ENCODE results near the gene TRAPPC13.
"Not testable (repeated sequence)": the region's sequence is repeated elsewhere in the genome, so short reads cannot be mapped to it uniquely, and the experiment has no call there.

The TRAPPC13 gene

DNA sequence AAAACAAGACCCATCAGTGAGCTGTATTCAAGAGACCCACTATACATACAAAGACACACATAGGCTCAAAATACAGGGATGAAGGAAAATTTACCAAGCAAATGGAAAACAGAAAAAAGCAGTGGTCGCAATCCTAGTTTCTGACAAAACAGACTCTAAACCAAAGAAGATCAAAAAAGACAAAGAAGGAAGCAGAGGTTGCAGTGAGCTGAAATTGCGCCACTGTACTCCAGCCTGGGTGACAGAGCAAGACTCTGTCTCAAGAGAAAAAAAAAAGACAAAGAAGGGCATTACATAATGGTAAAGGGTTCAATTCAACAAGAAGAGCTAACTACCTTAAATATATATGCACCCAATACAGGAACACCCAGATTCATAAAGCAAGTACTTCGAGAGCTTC is 51.2 kb downstream of the TRAPPC13 start:
- not testable (repeated sequence) for DNase-seq (ENCODE audit: low read depth in 2 of 3, low spot score in 2 of 3)

DNA sequence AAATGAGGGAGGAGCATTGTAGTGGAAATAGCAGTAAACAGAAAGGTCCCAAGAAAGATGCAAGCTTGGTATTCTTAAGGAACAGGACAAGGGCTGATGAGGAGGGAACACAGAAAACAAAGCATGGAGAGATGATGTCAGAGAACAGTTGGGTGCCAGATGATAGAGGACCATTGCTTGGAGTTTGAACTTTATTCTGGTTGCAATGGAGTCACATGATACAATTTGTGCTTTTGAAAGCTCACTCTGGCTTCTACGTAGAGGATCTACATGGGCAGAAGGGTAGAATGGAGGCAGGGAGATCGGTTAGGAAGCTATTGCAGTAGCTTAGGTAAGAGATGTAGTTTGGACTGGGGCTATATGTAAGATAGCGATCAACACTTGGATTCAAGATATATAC is 57.3 kb downstream of the TRAPPC13 start:
- no peak for DNase-seq (ENCODE audit: low read depth in 2 of 3, low spot score in 2 of 3)

DNA sequence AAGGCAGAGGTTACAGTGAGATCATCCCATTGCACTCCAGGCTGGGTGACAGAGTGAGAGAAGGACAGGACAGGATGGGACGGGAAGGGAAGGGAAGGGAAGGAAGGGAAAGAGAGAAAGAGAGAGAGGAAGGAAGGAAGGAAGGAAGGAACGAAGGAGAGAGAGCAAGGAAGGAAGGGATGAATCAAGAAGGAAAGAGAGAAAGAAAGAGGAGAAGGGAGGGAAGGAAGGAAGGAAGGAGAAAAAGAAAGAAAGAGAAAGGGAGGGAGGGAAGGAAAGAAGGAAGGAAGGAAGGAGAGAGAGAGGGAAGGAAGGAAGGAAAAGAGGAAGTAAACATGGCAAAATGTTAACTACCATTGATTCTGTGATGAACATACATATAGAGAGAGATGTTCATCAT is 68.3 kb downstream of the TRAPPC13 start:
- no peak for DNase-seq (ENCODE audit: low read depth in 2 of 3, low spot score in 2 of 3)

DNA sequence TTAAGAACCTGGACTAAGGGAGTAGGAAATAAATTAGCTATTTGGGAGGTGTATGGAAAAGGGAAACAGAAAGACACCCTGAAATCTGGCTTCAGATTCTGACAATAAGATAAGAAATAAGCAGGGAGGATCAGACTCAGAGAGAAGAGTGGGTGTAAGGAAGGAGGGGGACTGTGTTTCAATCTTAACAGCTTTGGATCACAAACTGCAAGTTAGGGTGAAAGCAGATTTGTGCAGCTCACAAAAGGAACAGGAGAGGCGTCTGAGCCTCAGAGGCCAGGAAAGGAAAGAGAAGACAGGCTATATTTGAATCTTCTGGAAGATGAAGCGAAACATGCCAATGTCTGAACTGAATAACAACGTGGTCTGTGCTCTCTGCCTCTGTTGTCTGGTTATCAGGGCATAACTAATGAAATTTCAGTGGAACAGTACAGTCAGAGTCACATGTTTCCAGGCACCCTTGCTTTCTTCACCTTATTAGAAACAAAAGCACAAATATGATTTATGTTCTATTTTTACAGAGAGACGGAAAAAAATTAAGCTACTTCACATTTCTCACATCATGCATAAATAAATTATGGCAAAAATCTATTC is 70.4 kb downstream of the TRAPPC13 start:
- no peak for DNase-seq (ENCODE audit: low read depth in 2 of 3, low spot score in 2 of 3)

DNA sequence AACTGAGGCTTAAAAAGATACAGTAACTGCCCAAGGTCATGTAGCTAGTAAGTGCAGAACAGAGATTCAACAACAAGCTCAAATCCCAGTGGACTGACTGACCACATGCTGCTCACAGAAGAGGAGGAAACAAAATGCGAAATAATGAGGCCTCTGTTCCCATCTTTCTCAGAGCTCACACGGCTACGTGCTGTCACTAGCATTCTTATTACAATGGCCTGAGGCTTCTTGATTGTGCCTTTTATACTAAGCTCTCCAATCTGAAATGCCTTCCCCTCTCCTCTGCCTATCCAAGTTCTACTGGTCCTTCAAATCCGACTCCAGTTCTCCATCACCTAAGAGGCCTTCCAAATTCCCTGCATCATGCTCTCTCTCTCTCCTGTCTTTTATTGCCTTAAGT is 71.1 kb downstream of the TRAPPC13 start:
- no peak for DNase-seq (ENCODE audit: low read depth in 2 of 3, low spot score in 2 of 3)

DNA sequence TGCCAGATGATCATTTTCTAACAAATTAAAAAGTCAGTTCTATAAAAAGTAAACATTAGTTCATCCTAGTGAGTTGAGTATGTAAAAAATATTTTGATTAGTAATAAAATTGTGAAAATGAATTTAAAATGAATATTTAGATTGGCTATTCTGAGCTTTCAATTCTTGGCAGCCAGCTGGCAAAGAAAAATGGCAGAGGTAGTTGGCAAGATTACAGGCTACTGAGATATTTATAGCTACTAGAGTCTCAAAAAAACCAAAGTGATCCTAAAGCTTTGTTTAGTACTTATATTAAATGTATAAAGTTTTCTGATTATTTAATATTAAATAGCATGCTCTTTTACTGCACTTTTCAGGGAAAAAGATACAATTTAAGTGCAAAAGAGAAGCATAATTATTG is 72.1 kb downstream of the TRAPPC13 start:
- DNase-seq (ENCODE audit: low read depth in 2 of 3, low spot score in 2 of 3): no peak

DNA sequence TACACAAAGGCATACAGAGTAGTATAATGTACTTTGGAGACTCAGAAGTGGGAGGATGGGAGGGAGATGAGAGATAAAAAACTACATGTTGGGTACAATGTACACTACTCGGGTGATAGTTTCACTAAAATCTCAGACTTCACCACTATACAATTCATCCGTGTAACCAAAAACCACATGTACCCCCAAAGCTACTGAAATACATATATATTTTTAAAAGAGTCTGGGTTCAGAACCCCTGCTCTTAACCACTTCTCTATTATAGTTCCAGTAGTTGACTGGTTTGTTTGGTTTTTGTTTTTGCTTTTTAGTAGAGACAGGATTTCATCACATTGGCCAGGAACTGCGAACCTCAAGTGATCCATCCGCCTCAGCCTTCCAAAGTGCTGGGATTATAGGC is 74.5 kb downstream of the TRAPPC13 start:
- no peak for DNase-seq (ENCODE audit: low read depth in 2 of 3, low spot score in 2 of 3)

DNA sequence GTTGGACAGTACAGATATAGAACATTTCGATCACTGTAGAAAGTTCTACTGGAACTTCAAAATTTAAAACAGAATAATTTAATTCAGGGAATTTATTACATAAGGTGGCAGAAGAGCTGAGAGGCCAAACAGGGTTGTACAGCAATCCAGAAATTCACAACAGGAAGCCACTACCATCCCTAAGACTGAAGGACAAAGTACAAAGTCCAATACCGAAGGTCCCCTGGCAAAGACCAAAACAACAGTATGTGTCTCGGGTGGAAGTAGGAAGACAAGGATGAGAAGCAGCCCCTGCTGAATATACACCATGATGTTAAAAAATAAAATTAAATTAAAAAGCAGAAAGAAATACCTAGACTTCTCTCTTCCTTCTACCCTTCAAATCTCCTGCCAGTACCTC is 77.2 kb downstream of the TRAPPC13 start:
- no peak for DNase-seq (ENCODE audit: low read depth in 2 of 3, low spot score in 2 of 3)

DNA sequence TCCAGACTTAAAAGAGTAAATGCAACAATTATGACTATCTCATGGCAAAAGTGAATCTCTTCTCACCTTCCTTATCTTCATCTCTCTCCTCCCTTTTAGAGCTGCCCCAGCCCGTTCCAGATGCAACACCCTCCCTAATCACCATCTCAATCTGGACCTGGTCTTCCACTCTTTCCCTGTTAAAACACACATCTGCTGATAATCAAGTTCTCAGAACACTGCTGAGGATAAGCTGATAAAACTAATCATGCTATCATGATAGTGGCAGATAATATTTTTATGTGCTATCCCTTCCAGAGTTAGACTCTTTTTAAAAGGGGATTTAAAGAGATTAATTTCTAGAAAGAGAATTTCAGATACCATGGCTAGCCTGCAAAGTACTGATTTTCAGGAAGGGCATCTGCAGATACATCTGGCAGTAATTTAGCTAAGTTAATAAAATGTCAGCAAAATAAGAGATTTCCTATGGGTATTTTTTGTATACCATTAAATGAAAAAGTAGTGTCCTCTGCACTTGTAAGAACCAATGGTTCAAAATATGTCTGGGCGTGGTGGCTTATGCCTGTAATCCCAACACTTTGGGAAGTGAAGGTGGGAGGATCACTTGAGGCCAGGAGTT is 79.9 kb downstream of the TRAPPC13 start:
- DNase-seq (ENCODE audit: low read depth in 2 of 3, low spot score in 2 of 3): no peak

DNA sequence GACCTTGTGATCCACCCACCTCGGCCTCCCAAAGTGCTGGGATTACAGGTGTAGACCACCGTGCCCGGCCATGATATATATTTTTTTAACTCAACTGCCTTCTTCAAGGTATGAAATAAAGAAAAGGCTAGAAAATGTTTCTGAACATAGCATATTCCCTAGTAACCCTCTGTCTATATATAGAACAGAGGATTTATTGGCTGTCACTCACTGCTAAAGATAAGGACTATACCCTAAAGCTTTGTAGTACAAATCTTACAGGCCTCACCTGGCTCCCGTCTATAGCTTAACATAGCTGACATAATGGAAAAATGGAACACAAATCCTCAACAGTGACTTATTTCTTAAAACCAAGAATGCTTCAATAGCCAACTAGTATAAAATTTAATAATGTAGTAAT is 82.8 kb downstream of the TRAPPC13 start:
- DNase-seq (ENCODE audit: low read depth in 2 of 3, low spot score in 2 of 3): no peak

DNA sequence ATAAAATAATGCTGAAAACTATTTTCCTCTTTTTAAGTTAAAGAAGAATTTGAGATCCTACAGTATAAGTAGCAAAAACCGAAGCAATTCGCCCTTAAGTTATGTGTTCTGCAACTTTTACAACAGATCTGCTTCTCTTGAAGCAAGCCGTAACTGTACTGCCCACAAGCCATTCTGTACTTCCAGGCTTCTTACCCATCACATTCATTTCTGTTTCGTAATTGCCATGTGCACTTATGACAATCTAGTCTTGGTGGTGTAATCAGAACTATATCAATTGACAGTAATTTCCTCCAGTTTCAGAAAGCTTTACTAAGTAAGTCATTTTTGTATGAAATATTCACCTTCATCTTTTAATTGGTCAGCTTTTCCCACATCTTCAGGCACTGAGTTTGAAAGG is 83.3 kb downstream of the TRAPPC13 start:
- no peak for DNase-seq (ENCODE audit: low read depth in 2 of 3, low spot score in 2 of 3)
